PC-9 (cell line): ENCODE data around the gene NCOR2. TPM values are rescaled to one million over a fixed set of nuclear protein-coding genes. Genes with fewer than 3 reads are reported as not detected.
A peak's percentile ranks its signal among the peaks of the same experiment; 100 is the strongest.

Source experiments
- Bru-seq: library from RNA; stranded (reverse); fragments of 400-500 nt; gene quantifications from one replicate; lab custom pipeline; 2021; lab: Mats Ljungman, UMichigan
- BruChase-seq, 2 experiments: library from RNA; stranded (reverse); fragments of 400-500 nt; gene quantifications; one replicate each; lab custom pipeline; 2021; lab: Mats Ljungman, UMichigan
- BruUV-seq: library from RNA; stranded (reverse); fragments of 400-500 nt; replicated peaks from 2 replicates; lab custom pipeline; 2021; lab: Mats Ljungman, UMichigan
- CTCF ChIA-PET: fragments of 300-600 bp; sonication (Branson Sonifier 250); formaldehyde crosslinking; loops from one replicate; lab custom pipeline; 2022; ENCODE audit warnings: antibody characterized with exemption; lab: Charles Lee
- POLR2A ChIA-PET: fragments of 300-600 bp; sonication (Branson Sonifier 250); formaldehyde crosslinking; loops from one replicate; lab custom pipeline; 2022; ENCODE audit warnings: antibody characterized with exemption; ENCODE audit not compliant: unreplicated experiment; lab: Charles Lee
- DNase-seq, 2 experiments: peaks; one replicate each; pipeline versions ENCODE4 v3.0.0 to v3.0.0-alpha.2; 2015 to 2022; ENCODE audit warnings: mixed read lengths in 1 of 2
- H2AFZ ChIP-seq: fragments of 200-600 bp; sonication (generic); 2 replicates; pipeline ENCODE4 v1.8.1; 2017; ENCODE audit warnings: antibody characterized with exemption
- H3F3A ChIP-seq: fragments of 200-600 bp; sonication (generic); 2 replicates; pipeline ENCODE4 v1.8.1; 2017; ENCODE audit warnings: antibody characterized with exemption, mild to moderate bottlenecking, low read depth; ENCODE audit not compliant: insufficient read depth
- H3K27ac ChIP-seq: fragments of 200-600 bp; sonication (generic); 2 replicates; pipeline ENCODE4 v1.6.1; 2016; ENCODE audit warnings: mixed run types
- H3K27me3 ChIP-seq: fragments of 200-600 bp; sonication (generic); 2 replicates; pipeline ENCODE4 v1.6.1; 2016; ENCODE audit warnings: low read depth, mixed run types; ENCODE audit not compliant: insufficient read depth
- H3K36me3 ChIP-seq: fragments of 200-600 bp; sonication (generic); 2 replicates; pipeline ENCODE4 v1.6.1; 2016; ENCODE audit warnings: low read depth, mixed run types
- H3K4me1 ChIP-seq: fragments of 200-600 bp; sonication (generic); replicated peaks from 2 replicates; pipeline ENCODE4 v1.6.1; 2016; ENCODE audit warnings: mixed run types; ENCODE audit not compliant: insufficient read depth
- H3K4me2 ChIP-seq: fragments of 200-600 bp; sonication (generic); 2 replicates; pipeline ENCODE4 v1.6.1; 2017; ENCODE audit warnings: mixed run types
- H3K4me3 ChIP-seq: fragments of 200-600 bp; sonication (generic); 2 replicates; pipeline ENCODE4 v1.6.1; 2016; ENCODE audit warnings: mixed run types
- H3K79me2 ChIP-seq: fragments of 200-600 bp; sonication (generic); 2 replicates; pipeline ENCODE4 v1.6.1; 2017; ENCODE audit warnings: low read depth, mixed run types
- H3K9me2 ChIP-seq: fragments of 200-600 bp; sonication (generic); 2 replicates; pipeline ENCODE4 v1.8.1; 2017; ENCODE audit warnings: mild to moderate bottlenecking; ENCODE audit not compliant: insufficient read depth
- H3K9me3 ChIP-seq: fragments of 200-600 bp; sonication (generic); 2 replicates; pipeline ENCODE4 v1.8.1; 2016; ENCODE audit warnings: low read depth; ENCODE audit not compliant: insufficient read depth
- H4K20me1 ChIP-seq: fragments of 200-600 bp; sonication (generic); 2 replicates; pipeline ENCODE4 v1.8.1; 2017; ENCODE audit not compliant: insufficient read depth
- EZH2 ChIP-seq: fragments of 200-600 bp; sonication (generic); IDR thresholded peaks from 2 replicates; pipeline ENCODE4 v1.8.0; 2017; ENCODE audit warnings: antibody characterized with exemption, low read depth
- intact Hi-C: fragments of 100-400 bp; cut with micrococcal nuclease; formaldehyde crosslinking; loops from one replicate; pipeline ENCODE4 v1.10.0; 2022; ENCODE audit not compliant: unreplicated experiment
- long read RNA-seq: library from polyadenylated mRNA; stranded (forward); transcript quantifications from one replicate; pipeline ENCODE4 v2.0.0, GENCODE V29; 2022
- total RNA-seq: library from RNA; stranded (reverse); gene quantifications from 2 replicates; pipeline ENCODE4 v1.2.3, GENCODE V29; 2021
- TF ChIP-seq, protein P1 (sequence below): fragments of 200-600 bp; sonication (generic); conservative IDR thresholded peaks from 2 replicates; pipeline ENCODE4 v1.6.1; 2017; ENCODE audit warnings: mixed run types, antibody characterized with exemption, mild to moderate bottlenecking, moderate library complexity

The NCOR2 gene
- total RNA-seq (319 and 368 TPM in 2 replicates), Bru-seq, nascent RNA (percentile 74 among the genes with signal in this experiment), BruChase-seq, experiment 1, labeled RNA remaining after a 2-hour chase (percentile 68 among the genes with signal in this experiment), BruChase-seq, experiment 2, labeled RNA remaining after a 6-hour chase (percentile 79 among the genes with signal in this experiment)
- long read RNA-seq, partial matches to known transcripts: 10 of 65 reads
- long read RNA-seq, other reads (novel, unspliced or antisense): 55 of 65 reads

DNA sequence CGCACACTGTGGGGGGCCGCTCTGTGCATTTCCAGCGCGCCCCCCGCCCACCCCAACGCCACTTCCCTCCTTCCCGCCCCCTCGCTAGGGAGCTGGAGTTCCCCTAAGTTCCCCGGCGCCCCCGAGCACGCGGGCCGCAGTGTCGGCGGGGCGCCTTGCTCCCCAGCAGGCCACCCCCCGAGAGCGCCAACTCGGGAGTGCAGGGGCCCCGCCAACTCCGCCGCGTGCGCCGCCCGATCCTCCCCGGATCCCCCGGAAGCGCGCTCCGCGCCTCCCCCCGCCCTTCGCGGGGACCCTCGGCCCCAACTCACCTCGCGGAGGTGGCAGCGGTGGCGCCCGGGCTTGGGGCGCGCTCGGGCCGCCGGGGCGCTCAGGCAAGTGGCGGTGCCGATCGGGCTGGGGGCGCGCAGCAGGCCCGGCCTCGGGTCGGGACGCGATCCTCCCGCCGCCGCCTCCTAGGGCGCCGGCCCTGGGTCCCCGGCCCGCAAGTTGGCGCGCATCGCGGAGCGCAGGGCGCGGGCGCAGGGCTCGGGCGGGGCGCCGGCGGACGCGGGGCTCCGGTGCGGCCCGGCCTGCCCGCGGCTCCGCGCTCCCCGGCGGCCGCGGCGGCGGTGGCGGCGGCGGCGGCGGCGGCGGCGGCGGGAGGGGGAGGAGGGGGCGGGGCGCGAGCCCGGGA, at the start of gene NCOR2:
Gene NCOR2, minus strand, starts transcription at position 616 of the 676 bp plus-strand sequence. CDS start 72,361 bp downstream, outside the sequence.
- peaks cover 40% of the 10 kb centered on the region for H4K20me1 ChIP-seq
- H3K9me3 ChIP-seq: no peaks in the 10 kb centered on the region
- peak within 1 kb of the TSS; percentile 77 for H2AFZ ChIP-seq
- peak within 1 kb of the TSS; percentile 71 for H3K27ac ChIP-seq
- no peaks in the 10 kb centered on the region; the same call in 1 of the 2 replicates for H3F3A ChIP-seq
- POLR2A ChIA-PET: no interaction called here
- no peak for TF ChIP-seq EZH2
- TF ChIP-seq, protein P1, sequence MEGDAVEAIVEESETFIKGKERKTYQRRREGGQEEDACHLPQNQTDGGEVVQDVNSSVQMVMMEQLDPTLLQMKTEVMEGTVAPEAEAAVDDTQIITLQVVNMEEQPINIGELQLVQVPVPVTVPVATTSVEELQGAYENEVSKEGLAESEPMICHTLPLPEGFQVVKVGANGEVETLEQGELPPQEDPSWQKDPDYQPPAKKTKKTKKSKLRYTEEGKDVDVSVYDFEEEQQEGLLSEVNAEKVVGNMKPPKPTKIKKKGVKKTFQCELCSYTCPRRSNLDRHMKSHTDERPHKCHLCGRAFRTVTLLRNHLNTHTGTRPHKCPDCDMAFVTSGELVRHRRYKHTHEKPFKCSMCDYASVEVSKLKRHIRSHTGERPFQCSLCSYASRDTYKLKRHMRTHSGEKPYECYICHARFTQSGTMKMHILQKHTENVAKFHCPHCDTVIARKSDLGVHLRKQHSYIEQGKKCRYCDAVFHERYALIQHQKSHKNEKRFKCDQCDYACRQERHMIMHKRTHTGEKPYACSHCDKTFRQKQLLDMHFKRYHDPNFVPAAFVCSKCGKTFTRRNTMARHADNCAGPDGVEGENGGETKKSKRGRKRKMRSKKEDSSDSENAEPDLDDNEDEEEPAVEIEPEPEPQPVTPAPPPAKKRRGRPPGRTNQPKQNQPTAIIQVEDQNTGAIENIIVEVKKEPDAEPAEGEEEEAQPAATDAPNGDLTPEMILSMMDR: no peak
- H3K36me3 ChIP-seq: no peaks in the 10 kb centered on the region
- H3K4me3 ChIP-seq: peak within 1 kb of the TSS; percentile 89
- BruUV-seq: TSS peak; percentile 61
- H3K27me3 ChIP-seq: no peaks in the 10 kb centered on the region
- H3K9me2 ChIP-seq: no peaks in the 10 kb centered on the region
- peaks cover 10% of the 10 kb centered on the region for H3K4me1 ChIP-seq
- peak within 1 kb of the TSS; percentile 92 for H3K4me2 ChIP-seq
- peaks cover 48% of the 10 kb centered on the region for H3K79me2 ChIP-seq
- intact Hi-C loops: loop anchor here (1.0 to 5.0 kb wide), 6 partner anchors 54 to 176 kb away; no protein-coding TSS in a partner anchor
- DNase-seq: peak in 1 of 2 experiments; percentile 35
- CTCF ChIA-PET: no interaction called here

DNA sequence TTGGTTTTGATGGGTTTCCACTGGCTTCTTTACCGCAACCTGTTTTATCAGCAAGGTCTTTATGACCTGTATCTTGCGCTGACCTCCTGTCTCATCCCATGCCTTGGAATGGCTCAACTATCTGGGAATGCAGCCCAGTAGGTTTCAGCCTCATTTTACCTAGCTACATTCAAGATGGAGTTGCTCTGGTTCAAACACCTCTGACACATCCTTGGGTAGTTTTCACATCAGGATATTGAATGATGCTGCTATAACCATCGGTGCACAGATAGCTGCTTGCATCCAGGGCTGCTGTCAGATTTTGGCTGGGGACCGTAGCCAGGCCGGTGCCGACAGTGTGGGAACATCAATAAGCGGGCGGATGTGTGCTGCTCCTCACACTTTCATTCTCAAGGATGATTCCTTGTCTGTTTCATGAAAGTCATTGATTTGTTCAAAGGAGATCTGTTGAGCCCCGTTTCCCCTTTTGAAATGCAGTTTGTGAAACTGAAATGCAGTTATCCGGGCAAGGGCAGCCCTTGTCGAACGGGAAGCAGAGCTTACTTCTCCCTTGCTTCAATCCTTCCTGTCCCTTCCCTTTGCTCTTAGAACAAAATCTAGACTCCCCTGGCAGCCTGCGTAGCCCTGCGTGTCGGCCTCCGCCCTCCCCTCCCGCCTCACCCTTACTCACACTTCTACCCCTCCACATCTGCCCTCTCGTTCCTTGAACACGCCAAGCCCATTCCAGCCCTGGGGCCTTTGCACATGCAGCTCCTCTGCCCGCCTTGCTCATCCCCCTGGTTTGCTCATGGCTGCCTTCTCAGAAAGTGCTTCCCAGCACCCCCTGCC, 49.2 kb upstream of the NCOR2 start:
- intact Hi-C loops: no loop called here
- POLR2A ChIA-PET: no interaction called here

More for the DNA sequence above, 49.2 kb upstream of the NCOR2 start:
- no peak overlapping the region for H2AFZ ChIP-seq
- TF ChIP-seq, protein P1: no peak
- no peak for TF ChIP-seq EZH2
- peaks cover 15% of the 10 kb centered on the region; the same call in 1 of the 2 replicates for H3F3A ChIP-seq
- no peak for DNase-seq
- H3K9me3 ChIP-seq: no peaks in the 10 kb centered on the region; the same call in 1 of the 2 replicates
- H3K36me3 ChIP-seq: no peaks in the 10 kb centered on the region
- H3K79me2 ChIP-seq: no peaks in the 10 kb centered on the region
- no peak overlapping the region for H3K4me3 ChIP-seq
- H3K27ac ChIP-seq: no peak overlapping the region
- BruUV-seq: no TSS peak
- H4K20me1 ChIP-seq: no peaks in the 10 kb centered on the region
- H3K9me2 ChIP-seq: no peaks in the 10 kb centered on the region
- no peak overlapping the region for H3K4me2 ChIP-seq
- CTCF ChIA-PET: no interaction called here
- H3K4me1 ChIP-seq: peaks cover 22% of the 10 kb centered on the region
- no peaks in the 10 kb centered on the region for H3K27me3 ChIP-seq
